ENCODE data around the gene TIMP2.
A peak's percentile ranks its signal among the peaks of the same experiment; 100 is the strongest.
"Not testable (repeated sequence)": the region's sequence is repeated elsewhere in the genome, so short reads cannot be mapped to it uniquely, and the experiment has no call there.

The TIMP2 gene

GRCh38 chr17:78925234-78925633 lies at the start of gene TIMP2:
TIMP2 (minus strand) TSS chr17:78925387; CDS start chr17:78925088, 299 bp downstream.
- peak; percentile 53 to 76 (median 66) for DNase-seq

GRCh38 chr17:78973792-78974520 lies 48.8 kb upstream of the TIMP2 start:
- DNase-seq: no peak

- DNase-seq: no peak
Measured at GRCh38 chr17:78973196-78973595, 48.0 kb upstream of the TIMP2 start.

- no peak for DNase-seq
Measured at GRCh38 chr17:78972507-78973105, 47.4 kb upstream of the TIMP2 start.

GRCh38 chr17:78971756-78972506 lies 46.7 kb upstream of the TIMP2 start:
- DNase-seq: no peak

GRCh38 chr17:78970834-78971755 lies 45.9 kb upstream of the TIMP2 start:
- peak; percentile 35 to 79 (median 74) for DNase-seq

- DNase-seq: no peak
Measured at GRCh38 chr17:78969865-78970264, 44.7 kb upstream of the TIMP2 start.

- no peak for DNase-seq
Measured at GRCh38 chr17:78967782-78968362, 42.7 kb upstream of the TIMP2 start.

- DNase-seq: no peak
Measured at GRCh38 chr17:78966910-78967600, 41.9 kb upstream of the TIMP2 start.

- no peak for DNase-seq
Measured at GRCh38 chr17:78966123-78966813, 41.1 kb upstream of the TIMP2 start.

- no peak for DNase-seq
Measured at GRCh38 chr17:78965491-78965924, 40.3 kb upstream of the TIMP2 start.

- DNase-seq: no peak
Measured at GRCh38 chr17:78963378-78963777, 38.2 kb upstream of the TIMP2 start.

GRCh38 chr17:78962984-78963348 lies 37.8 kb upstream of the TIMP2 start:
- not testable (repeated sequence) for DNase-seq

GRCh38 chr17:78962345-78962983 lies 37.3 kb upstream of the TIMP2 start:
- DNase-seq: no peak

- no peak for DNase-seq
Measured at GRCh38 chr17:78961571-78961970, 36.4 kb upstream of the TIMP2 start.

GRCh38 chr17:78960928-78961327 lies 35.7 kb upstream of the TIMP2 start:
- DNase-seq: no peak

- no peak for DNase-seq
Measured at GRCh38 chr17:78959803-78960202, 34.6 kb upstream of the TIMP2 start.

GRCh38 chr17:78958641-78959127 lies 33.5 kb upstream of the TIMP2 start:
- no peak for DNase-seq

GRCh38 chr17:78957128-78957527 lies 31.9 kb upstream of the TIMP2 start:
- no peak for DNase-seq

GRCh38 chr17:78956254-78956653 lies 31.1 kb upstream of the TIMP2 start:
- DNase-seq: no peak
